ENCODE results near the gene RGS9. TPM values are rescaled to one million over a fixed set of nuclear protein-coding genes. Genes with fewer than 3 reads are reported as not detected.
"Not testable (repeated sequence)": the region's sequence is repeated elsewhere in the genome, so short reads cannot be mapped to it uniquely, and the experiment has no call there.

Gene RGS9
- total RNA-seq, 2 experiments from 2014 or later: 13.7 to 26.4 TPM

DNA sequence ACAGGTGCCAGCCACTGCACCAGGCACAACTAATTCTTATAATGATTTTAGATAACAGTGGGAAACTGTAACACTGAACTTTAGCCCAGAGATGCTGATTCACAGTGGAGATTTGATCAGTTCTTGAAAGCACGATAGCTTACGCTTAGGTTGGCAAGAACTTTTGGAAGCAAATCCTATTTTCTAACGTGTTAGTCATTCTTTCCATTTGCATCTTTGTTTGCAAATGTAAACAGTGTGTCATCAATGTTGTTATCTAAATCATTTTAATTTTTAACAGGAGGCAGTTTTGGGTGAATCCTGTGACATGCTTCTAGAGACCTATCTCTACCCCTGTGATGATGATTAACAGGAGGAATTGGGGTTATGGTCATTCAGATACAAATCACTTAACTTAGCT, 44.9 kb upstream of the RGS9 start:
- no peak for DNase-seq (ENCODE audit: low spot score)
- no peaks in the 10 kb centered on the region for H3K4me1 ChIP-seq (ENCODE audit: insufficient read depth, low read length, poor library complexity, severe bottlenecking)
- H3K9me2 ChIP-seq (ENCODE audit: insufficient read depth, low read length): no peaks in the 10 kb centered on the region
- H3K4me3 ChIP-seq (ENCODE audit: low read depth, low read length, poor library complexity, severe bottlenecking): no peak overlapping the region
- no peak overlapping the region for H3K4me2 ChIP-seq (ENCODE audit: low read length)
- H4K20me1 ChIP-seq (ENCODE audit: insufficient read depth, low read length): no peaks in the 10 kb centered on the region
- TF ChIP-seq CTCF (conservative IDR thresholded peaks at IDR 0.05; ENCODE audit: low read length): no peak
- TF ChIP-seq EZH2phosphoT487 (IDR thresholded peaks at IDR 0.05; ENCODE audit: borderline replicate concordance, low read depth, low read length): no peak
- H3K27ac ChIP-seq (ENCODE audit: low read depth, low read length, poor library complexity, severe bottlenecking): no peak overlapping the region
- BruUV-seq (replicated peaks): no TSS peak
- ChIA-PET CTCF (ENCODE audit: unreplicated experiment) (interaction anchor here (0.6 kb wide), 1 partner anchor 45 kb away, joined by 3 read pairs; no protein-coding TSS in a partner anchor), POLR2A (no interaction called here)
- no peak overlapping the region for H2AFZ ChIP-seq (ENCODE audit: low read length)
- H3K36me3 ChIP-seq (ENCODE audit: insufficient read depth, low read length): no peaks in the 10 kb centered on the region; the same call in 1 of the 2 replicates
- intact Hi-C loops (cut with micrococcal nuclease; ENCODE audit: unreplicated experiment): no loop called here
- H3K9me3 ChIP-seq (ENCODE audit: low read length): no peaks in the 10 kb centered on the region
- no peaks in the 10 kb centered on the region for H3K79me2 ChIP-seq (ENCODE audit: insufficient read depth, low read depth, low read length)

DNA sequence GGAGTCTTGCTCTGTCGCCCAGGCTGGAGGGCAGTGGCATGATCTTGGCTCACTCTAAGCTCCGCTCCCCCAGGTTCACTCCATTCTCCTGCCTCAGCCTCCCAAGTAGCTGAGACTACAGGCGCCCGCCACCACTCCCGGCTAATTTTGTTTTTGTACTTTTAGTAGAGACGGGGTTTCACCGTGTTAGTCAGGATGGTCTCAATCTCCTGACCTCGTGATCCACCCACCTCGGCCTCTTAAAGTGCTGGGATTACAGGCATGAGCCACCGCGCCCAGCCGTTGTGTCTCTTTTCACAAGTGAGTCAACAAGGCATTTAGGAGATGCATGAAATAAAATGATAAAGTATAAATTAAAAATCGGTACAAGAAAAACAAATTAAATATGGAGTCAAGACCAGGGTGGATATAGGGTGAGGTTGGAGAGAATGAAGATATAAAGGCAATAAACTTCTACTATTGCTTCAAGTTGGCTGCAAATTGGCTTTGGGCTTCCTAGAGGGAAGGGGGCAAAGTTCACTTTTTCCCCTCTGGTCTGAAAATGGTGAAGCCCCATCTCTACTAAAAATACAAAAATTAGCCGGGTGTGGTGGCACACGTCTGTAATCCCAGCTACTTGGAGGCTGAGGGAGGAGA, 44.3 kb upstream of the RGS9 start:
- H3K79me2 ChIP-seq (ENCODE audit: insufficient read depth, low read depth, low read length); POLR2A ChIA-PET; H3K4me3 ChIP-seq (ENCODE audit: low read depth, low read length, poor library complexity, severe bottlenecking); H4K20me1 ChIP-seq (ENCODE audit: insufficient read depth, low read length); H3K9me3 ChIP-seq (ENCODE audit: low read length); H3K4me1 ChIP-seq (ENCODE audit: insufficient read depth, low read length, poor library complexity, severe bottlenecking); H2AFZ ChIP-seq (ENCODE audit: low read length); intact Hi-C loops (cut with micrococcal nuclease; ENCODE audit: unreplicated experiment); BruUV-seq (replicated peaks); H3K27ac ChIP-seq (ENCODE audit: low read depth, low read length, poor library complexity, severe bottlenecking); H3K9me2 ChIP-seq (ENCODE audit: insufficient read depth, low read length); DNase-seq (ENCODE audit: low spot score); H3K4me2 ChIP-seq (ENCODE audit: low read length); H3K36me3 ChIP-seq (ENCODE audit: insufficient read depth, low read length): not testable (repeated sequence)
- CTCF ChIA-PET (ENCODE audit: unreplicated experiment): interaction anchor here (0.6 kb wide), 1 partner anchor 45 kb away, joined by 3 read pairs; no protein-coding TSS in a partner anchor

- Histone ChIP-seq H2AFZ (ENCODE audit: low read length) (no peak overlapping the region), H3K9me3 (ENCODE audit: low read length) (no peaks in the 10 kb centered on the region), H3K4me2 (ENCODE audit: low read length) (no peak overlapping the region), H4K20me1 (ENCODE audit: insufficient read depth, low read length) (no peaks in the 10 kb centered on the region), H3K9me2 (ENCODE audit: insufficient read depth, low read length) (no peaks in the 10 kb centered on the region), H3K36me3 (ENCODE audit: insufficient read depth, low read length) (no peaks in the 10 kb centered on the region; the same call in 1 of the 2 replicates), H3K4me1 (ENCODE audit: insufficient read depth, low read length, poor library complexity, severe bottlenecking) (no peaks in the 10 kb centered on the region), H3K79me2 (ENCODE audit: insufficient read depth, low read depth, low read length) (no peaks in the 10 kb centered on the region), H3K27ac (ENCODE audit: low read depth, low read length, poor library complexity, severe bottlenecking) (no peak overlapping the region), H3K4me3 (ENCODE audit: low read depth, low read length, poor library complexity, severe bottlenecking) (no peak overlapping the region)
- ChIA-PET POLR2A (interaction anchor here (0.6 to 1.3 kb wide), 2 partner anchors 12 to 29 kb away, joined by 3 to 4 read pairs; no protein-coding TSS in a partner anchor), CTCF (ENCODE audit: unreplicated experiment) (no interaction called here)
- DNase-seq (ENCODE audit: low spot score): no peak
- TF ChIP-seq EZH2phosphoT487 (IDR thresholded peaks at IDR 0.05; ENCODE audit: borderline replicate concordance, low read depth, low read length) (no peak), CTCF (conservative IDR thresholded peaks at IDR 0.05; ENCODE audit: low read length) (peak; percentile 52)
- BruUV-seq (replicated peaks): no TSS peak
- intact Hi-C loops (cut with micrococcal nuclease; ENCODE audit: unreplicated experiment): no loop called here
These were observed 43.2 kb upstream of the RGS9 start for GRCh38 chr17:65093930-65094329.

Measured in OCI-LY7 (cell line).